IMR-90 (cell line): ENCODE measurements around the gene PRR18.

Experiments used
- BHLHE40 ChIP-seq: fragments of 150-350 bp; IDR thresholded peaks from 2 replicates; pipeline ENCODE4 v1.6.1; 2016; ENCODE audit warnings: mild to moderate bottlenecking, low read depth, low read length
- FOS ChIP-seq: fragments of 150-350 bp; IDR thresholded peaks from 2 replicates; pipeline ENCODE4 v1.6.1; 2016; ENCODE audit warnings: low read depth, low read length
- MAZ ChIP-seq: IDR thresholded peaks from 2 replicates; pipeline ENCODE4 v1.6.1; 2012; ENCODE audit warnings: low read depth, mild to moderate bottlenecking, low read length, improper control_type of control experiment, moderate library complexity, borderline replicate concordance
- MXI1 ChIP-seq: IDR thresholded peaks from 2 replicates; pipeline ENCODE4 v1.6.1; 2012; ENCODE audit warnings: low read depth, mild to moderate bottlenecking, low read length, moderate library complexity, borderline replicate concordance
- NFE2L2 ChIP-seq: fragments of 150-350 bp; IDR thresholded peaks from 2 replicates; pipeline ENCODE4 v1.6.1; 2016; ENCODE audit warnings: low read depth, mild to moderate bottlenecking, low read length
- POLR2A ChIP-seq: IDR thresholded peaks from 2 replicates; pipeline ENCODE4 v1.6.1; 2012; ENCODE audit warnings: mild to moderate bottlenecking, low read depth, low read length
- RAD21 ChIP-seq: IDR thresholded peaks from 2 replicates; pipeline ENCODE4 v1.6.1; 2012; ENCODE audit warnings: low read length, improper control_type of control experiment
- RCOR1 ChIP-seq: IDR thresholded peaks from 2 replicates; pipeline ENCODE4 v1.6.1; 2012; ENCODE audit warnings: mild to moderate bottlenecking, low read length, improper control_type of control experiment; ENCODE audit not compliant: insufficient replicate concordance
- RFX5 ChIP-seq: IDR thresholded peaks from 2 replicates; pipeline ENCODE4 v1.8.0; 2012; ENCODE audit warnings: low read depth, mild to moderate bottlenecking, low read length, moderate library complexity
- SMC3 ChIP-seq: fragments of 150-350 bp; IDR thresholded peaks from 2 replicates; pipeline ENCODE4 v1.6.1; 2016; ENCODE audit warnings: low read depth, mild to moderate bottlenecking, antibody characterized with exemption, low read length, moderate library complexity
- TF ChIP-seq, protein P1 (sequence below): conservative IDR thresholded peaks from 2 replicates; pipeline ENCODE4 v1.5.1; 2012; ENCODE audit warnings: mild to moderate bottlenecking, low read depth, low read length, improper control_type of control experiment
- TF ChIP-seq, protein P2 (sequence below): fragments of 150-350 bp; IDR thresholded peaks from 2 replicates; pipeline ENCODE4 v1.6.1; 2017; ENCODE audit warnings: mild to moderate bottlenecking, antibody characterized with exemption, low read length, low read depth

DNA sequence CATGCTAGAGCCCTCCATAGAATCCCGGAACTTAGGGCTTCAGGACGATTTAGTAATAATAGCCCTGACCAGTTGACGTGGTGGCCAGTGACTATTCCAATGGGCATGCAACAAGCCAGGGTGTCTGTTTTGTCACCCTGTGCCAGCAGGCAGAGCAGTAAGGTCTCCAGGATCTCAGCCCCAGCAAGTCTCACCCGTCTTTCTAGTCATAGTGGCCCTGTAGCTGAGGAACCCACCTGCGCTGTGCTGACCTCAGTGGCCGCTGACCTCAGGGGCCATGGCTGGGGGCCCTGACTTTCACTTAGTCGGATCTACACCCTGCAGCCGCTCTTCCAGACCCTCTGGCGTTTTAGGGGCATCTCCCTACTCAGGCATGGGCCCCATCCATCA is 36.8 kb downstream of the PRR18 start:
- TF ChIP-seq, protein P1, sequence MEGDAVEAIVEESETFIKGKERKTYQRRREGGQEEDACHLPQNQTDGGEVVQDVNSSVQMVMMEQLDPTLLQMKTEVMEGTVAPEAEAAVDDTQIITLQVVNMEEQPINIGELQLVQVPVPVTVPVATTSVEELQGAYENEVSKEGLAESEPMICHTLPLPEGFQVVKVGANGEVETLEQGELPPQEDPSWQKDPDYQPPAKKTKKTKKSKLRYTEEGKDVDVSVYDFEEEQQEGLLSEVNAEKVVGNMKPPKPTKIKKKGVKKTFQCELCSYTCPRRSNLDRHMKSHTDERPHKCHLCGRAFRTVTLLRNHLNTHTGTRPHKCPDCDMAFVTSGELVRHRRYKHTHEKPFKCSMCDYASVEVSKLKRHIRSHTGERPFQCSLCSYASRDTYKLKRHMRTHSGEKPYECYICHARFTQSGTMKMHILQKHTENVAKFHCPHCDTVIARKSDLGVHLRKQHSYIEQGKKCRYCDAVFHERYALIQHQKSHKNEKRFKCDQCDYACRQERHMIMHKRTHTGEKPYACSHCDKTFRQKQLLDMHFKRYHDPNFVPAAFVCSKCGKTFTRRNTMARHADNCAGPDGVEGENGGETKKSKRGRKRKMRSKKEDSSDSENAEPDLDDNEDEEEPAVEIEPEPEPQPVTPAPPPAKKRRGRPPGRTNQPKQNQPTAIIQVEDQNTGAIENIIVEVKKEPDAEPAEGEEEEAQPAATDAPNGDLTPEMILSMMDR: no peak
- TF ChIP-seq BHLHE40 (no peak), POLR2A (no peak), RFX5 (no peak), RCOR1 (no peak), NFE2L2 (no peak), MXI1 (no peak), FOS (no peak), RAD21 (no peak), SMC3 (no peak), MAZ (no peak)
- TF ChIP-seq, protein P2, sequence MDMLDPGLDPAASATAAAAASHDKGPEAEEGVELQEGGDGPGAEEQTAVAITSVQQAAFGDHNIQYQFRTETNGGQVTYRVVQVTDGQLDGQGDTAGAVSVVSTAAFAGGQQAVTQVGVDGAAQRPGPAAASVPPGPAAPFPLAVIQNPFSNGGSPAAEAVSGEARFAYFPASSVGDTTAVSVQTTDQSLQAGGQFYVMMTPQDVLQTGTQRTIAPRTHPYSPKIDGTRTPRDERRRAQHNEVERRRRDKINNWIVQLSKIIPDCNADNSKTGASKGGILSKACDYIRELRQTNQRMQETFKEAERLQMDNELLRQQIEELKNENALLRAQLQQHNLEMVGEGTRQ: no peak
